MCF 10A (cell line): ENCODE results near the gene RAMP1. TPM values are rescaled to one million over a fixed set of nuclear protein-coding genes. Genes with fewer than 3 reads are reported as not detected.

Experiments
- BruUV-seq: library from RNA; stranded (reverse); fragments of 400-500 nt; replicated peaks from 2 replicates; lab custom pipeline; 2021; lab: Mats Ljungman, UMichigan
- CTCF ChIA-PET: fragments of 300-600 bp; sonication (Branson Sonifier 250); formaldehyde crosslinking; extraction: SDS; loops from one replicate; lab custom pipeline; 2021; ENCODE audit warnings: antibody characterized with exemption, inconsistent platforms; lab: Yijun Ruan, JAX
- POLR2A ChIA-PET: fragments of 300-600, 350-650 bp; sonication (Branson Sonifier 250); formaldehyde crosslinking; extraction: SDS; loops from one replicate; lab custom pipeline; 2020; ENCODE audit warnings: antibody characterized with exemption, inconsistent platforms; lab: Yijun Ruan, JAX
- DNase-seq: peaks from one replicate; pipeline ENCODE4 v3.0.0-alpha.2; 2018; ENCODE audit not compliant: unreplicated experiment
- H3K27ac Mint-ChIP-seq: one replicate; pipeline ENCODE4 v1.8.0; 2022; ENCODE audit warnings: mild to moderate bottlenecking, low read depth, mixed read lengths; ENCODE audit not compliant: unreplicated experiment
- H3K27me3 Mint-ChIP-seq: one replicate; pipeline ENCODE4 v1.8.0; 2022; ENCODE audit warnings: mixed read lengths; ENCODE audit not compliant: insufficient read depth, unreplicated experiment
- H3K36me3 Mint-ChIP-seq: one replicate; pipeline ENCODE4 v1.8.0; 2022; ENCODE audit warnings: mild to moderate bottlenecking, moderate library complexity, mixed read lengths; ENCODE audit not compliant: insufficient read depth, unreplicated experiment
- H3K4me1 Mint-ChIP-seq: one replicate; pipeline ENCODE4 v1.8.0; 2022; ENCODE audit warnings: mixed read lengths; ENCODE audit not compliant: insufficient read depth, unreplicated experiment
- H3K4me3 Mint-ChIP-seq: one replicate; pipeline ENCODE4 v1.8.0; 2022; ENCODE audit warnings: mild to moderate bottlenecking, moderate library complexity, mixed read lengths; ENCODE audit not compliant: unreplicated experiment
- H3K9me3 Mint-ChIP-seq: one replicate; pipeline ENCODE4 v1.8.0; 2022; ENCODE audit warnings: mixed read lengths; ENCODE audit not compliant: unreplicated experiment
- CTCF ChIP-seq: fragments of 200-600 bp; IDR thresholded peaks from one replicate; pipeline ENCODE4 v1.8.0; 2022; ENCODE audit warnings: antibody characterized with exemption, mild to moderate bottlenecking; ENCODE audit not compliant: unreplicated experiment
- intact Hi-C: fragments of 100-400 bp; cut with micrococcal nuclease; formaldehyde crosslinking; loops from 2 replicates; pipeline ENCODE4 v1.14.1; 2022
- total RNA-seq: library from RNA; stranded (reverse); gene quantifications from 2 replicates; pipeline ENCODE4 v1.2.3, GENCODE V29; 2022

The RAMP1 gene
- total RNA-seq, 1 experiment from 2014 or later = 11.2 TPM

DNA sequence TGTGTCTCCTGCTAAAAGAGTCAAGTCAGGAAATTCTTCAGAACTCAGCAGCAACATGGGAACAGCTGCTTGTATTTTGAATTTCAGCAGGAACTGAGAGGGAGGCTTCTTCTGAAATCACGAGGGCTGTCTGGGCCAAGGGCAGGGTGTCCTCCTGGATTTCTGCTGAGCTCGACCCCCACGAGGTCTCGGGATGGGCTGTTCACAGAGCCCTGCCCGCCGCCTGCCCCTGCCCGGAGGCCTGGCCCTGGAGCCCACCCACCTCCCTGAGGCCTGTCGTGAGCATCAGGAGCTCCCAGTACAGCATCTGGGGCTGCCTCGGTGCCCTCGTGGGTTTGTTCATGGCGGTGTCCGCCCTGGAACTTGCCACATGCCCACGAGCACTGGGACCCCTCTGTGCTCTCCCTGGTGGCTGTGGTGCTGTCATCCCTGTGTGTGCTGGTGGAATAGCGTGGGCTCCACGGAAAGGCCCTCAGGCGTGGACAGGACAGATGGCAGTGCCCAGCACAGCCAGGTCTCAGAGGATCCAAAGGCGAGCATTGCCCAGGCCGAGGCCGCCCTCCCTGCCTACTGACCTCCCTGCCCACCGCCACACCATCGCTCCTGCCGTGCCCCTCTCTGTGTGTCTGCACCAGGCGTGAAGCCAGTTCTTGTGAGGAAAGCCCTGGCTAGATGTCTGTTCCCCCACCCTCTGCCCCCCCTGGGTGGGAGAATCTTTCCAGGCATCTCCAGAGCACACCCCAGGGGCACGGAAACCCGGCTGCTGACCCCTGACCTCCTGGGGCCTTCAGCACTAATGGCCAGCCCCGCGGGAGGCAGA, 25.9 kb downstream of the RAMP1 start:
- peak overlapping the region; percentile 39 for H3K27ac Mint-ChIP-seq
- intact Hi-C loops = no loop called here
- no peaks in the 10 kb centered on the region for H3K36me3 Mint-ChIP-seq
- no peaks in the 10 kb centered on the region for H3K27me3 Mint-ChIP-seq
- peaks cover 11% of the 10 kb centered on the region for H3K4me1 Mint-ChIP-seq
- no TSS peak for BruUV-seq
- ChIA-PET CTCF (interaction anchor here (0.5 to 0.6 kb wide), 3 partner anchors 37 to 529 kb away, joined by 3 to 5 read pairs (median 3); no protein-coding TSS in a partner anchor), POLR2A (no interaction called here)
- no peak overlapping the region for H3K4me3 Mint-ChIP-seq
- DNase-seq = no peak
- no peaks in the 10 kb centered on the region for H3K9me3 Mint-ChIP-seq
- TF ChIP-seq CTCF = no peak

DNA sequence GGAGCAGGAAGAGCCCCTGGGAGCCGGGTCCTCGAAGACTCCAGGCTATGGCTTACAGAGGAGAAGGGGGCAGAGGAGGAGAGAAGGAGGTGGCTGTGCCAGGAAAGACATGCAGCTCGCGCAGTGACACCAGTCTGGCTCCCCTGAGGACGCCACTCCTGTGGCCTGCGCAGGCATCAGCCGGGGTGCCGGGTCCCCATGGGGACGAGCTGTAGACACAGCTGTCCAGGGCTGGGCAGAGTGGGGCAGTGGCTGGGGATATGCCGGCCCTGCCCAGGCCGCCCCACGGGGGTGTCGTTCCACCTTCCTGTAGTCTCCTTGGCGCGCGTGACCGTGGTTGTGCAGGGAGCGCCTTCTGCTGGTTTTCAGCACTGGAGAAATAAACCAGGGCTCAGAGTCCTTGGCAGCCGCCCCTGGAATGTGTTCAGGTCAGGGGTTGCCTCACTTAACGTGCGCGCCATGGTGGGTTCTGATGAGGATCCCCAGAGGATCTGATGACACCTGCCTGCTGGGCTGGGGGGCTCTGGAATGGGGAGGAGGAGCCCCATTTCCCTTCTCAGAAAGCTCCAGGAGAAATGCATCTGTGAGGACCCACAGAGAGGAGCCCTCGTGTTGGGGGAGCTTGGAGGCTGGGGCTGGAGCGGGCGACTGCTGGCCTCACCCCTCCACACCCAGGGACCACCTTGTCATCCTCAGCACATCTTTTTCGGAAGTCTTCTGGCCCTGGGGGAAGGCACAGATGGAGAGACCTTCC, 26.7 kb downstream of the RAMP1 start:
- no TSS peak for BruUV-seq
- peaks cover 6% of the 10 kb centered on the region for H3K4me1 Mint-ChIP-seq
- no peak overlapping the region for H3K4me3 Mint-ChIP-seq
- H3K27me3 Mint-ChIP-seq = no peaks in the 10 kb centered on the region
- H3K27ac Mint-ChIP-seq = peak overlapping the region; percentile 39
- H3K9me3 Mint-ChIP-seq = no peaks in the 10 kb centered on the region
- no peaks in the 10 kb centered on the region for H3K36me3 Mint-ChIP-seq
- intact Hi-C loops = no loop called here
- DNase-seq = no peak
- ChIA-PET CTCF (no interaction called here), POLR2A (no interaction called here)
- no peak for TF ChIP-seq CTCF

- no peak overlapping the region for H3K27ac Mint-ChIP-seq
- BruUV-seq = no TSS peak
- no peaks in the 10 kb centered on the region for H3K36me3 Mint-ChIP-seq
- ChIA-PET CTCF (no interaction called here), POLR2A (no interaction called here)
- no peaks in the 10 kb centered on the region for H3K27me3 Mint-ChIP-seq
- TF ChIP-seq CTCF = no peak
- peaks cover 5% of the 10 kb centered on the region for H3K4me1 Mint-ChIP-seq
- no peaks in the 10 kb centered on the region for H3K9me3 Mint-ChIP-seq
- intact Hi-C loops = no loop called here
- H3K4me3 Mint-ChIP-seq = no peak overlapping the region
- no peak for DNase-seq
Measured at GRCh38 chr2:237886685-237887481, 27.5 kb downstream of the RAMP1 start.

DNA sequence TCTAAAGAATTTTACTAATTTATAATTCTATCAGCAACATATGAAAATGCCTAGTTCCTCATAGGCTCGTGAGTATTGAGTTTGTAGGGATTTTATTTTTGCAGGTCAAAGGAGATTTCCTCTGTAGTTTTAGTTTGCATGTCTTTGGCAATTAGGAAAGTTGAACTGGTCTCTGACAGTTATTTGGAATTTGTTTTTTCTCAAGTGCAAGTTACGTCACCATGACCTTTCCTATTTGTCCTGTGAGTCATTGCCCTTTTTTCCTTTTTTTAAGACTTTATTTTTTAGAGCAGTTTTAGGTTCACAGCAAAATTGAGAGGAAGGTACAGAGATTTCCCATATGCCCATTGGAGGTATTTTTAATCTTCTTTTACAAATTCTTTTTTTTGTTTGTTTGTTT, 29.0 kb downstream of the RAMP1 start:
- intact Hi-C loops = no loop called here
- no peaks in the 10 kb centered on the region for H3K9me3 Mint-ChIP-seq
- DNase-seq = peak; percentile 61
- ChIA-PET CTCF (no interaction called here), POLR2A (interaction anchor here (0.6 to 0.9 kb wide), 3 partner anchors 13 to 16 kb away, joined by 3 read pairs; no protein-coding TSS in a partner anchor)
- H3K4me1 Mint-ChIP-seq = peaks cover 5% of the 10 kb centered on the region
- H3K27ac Mint-ChIP-seq = peak overlapping the region; percentile 50
- no peak overlapping the region for H3K4me3 Mint-ChIP-seq
- H3K36me3 Mint-ChIP-seq = no peaks in the 10 kb centered on the region
- BruUV-seq = no TSS peak
- TF ChIP-seq CTCF = no peak
- H3K27me3 Mint-ChIP-seq = no peaks in the 10 kb centered on the region
